HG03460 (cell line): ENCODE data around the gene DBX1.
"Not testable (repeated sequence)": the region's sequence is repeated elsewhere in the genome, so short reads cannot be mapped to it uniquely, and the experiment has no call there.

Source experiments
- ATAC-seq: cut with Tn5 transposase; IDR thresholded peaks from one replicate; pipeline ENCODE4 v1.9.1; 2021; ENCODE audit not compliant: unreplicated experiment

DBX1 gene

GRCh38 chr11:20161923-20162744, 1.9 kb upstream of the DBX1 start:
- no peak for ATAC-seq

DNA sequence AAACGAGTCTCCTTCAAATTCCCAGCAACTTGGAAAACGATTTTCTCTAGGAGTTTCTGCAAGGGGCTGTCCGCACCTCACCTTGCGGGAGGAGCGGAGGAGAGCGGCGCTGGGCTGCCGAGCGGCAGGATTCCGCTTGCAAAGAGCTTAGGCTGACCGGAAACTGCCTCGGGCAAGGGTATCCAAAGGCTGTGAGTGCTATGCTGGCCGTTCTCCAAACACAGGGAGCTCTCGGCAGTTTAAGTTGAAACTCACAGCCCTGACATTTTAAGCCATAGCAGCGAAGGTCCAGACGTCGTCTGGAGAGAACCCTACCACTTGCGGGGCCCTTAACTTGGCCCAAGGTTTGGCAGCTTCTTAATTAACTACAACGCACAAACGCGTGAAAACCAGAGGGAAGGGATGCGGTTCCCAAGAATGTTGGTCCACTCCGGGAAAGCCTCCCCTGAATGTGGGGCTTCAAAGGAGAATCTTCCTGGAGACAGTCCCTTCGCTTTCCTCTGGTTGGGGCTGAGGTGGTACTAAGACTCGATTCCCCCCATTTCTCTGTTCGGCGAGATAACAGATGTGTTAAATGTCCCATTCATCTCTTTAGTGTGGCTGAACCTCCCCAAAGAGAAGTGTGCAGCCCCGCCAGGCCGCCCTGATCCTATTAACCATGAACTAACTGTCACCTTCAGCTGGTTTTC, 1.1 kb upstream of the DBX1 start:
- ATAC-seq = no peak

GRCh38 chr11:20159466-20160381, 551 bp downstream of the DBX1 start:
- ATAC-seq = no peak

DNA sequence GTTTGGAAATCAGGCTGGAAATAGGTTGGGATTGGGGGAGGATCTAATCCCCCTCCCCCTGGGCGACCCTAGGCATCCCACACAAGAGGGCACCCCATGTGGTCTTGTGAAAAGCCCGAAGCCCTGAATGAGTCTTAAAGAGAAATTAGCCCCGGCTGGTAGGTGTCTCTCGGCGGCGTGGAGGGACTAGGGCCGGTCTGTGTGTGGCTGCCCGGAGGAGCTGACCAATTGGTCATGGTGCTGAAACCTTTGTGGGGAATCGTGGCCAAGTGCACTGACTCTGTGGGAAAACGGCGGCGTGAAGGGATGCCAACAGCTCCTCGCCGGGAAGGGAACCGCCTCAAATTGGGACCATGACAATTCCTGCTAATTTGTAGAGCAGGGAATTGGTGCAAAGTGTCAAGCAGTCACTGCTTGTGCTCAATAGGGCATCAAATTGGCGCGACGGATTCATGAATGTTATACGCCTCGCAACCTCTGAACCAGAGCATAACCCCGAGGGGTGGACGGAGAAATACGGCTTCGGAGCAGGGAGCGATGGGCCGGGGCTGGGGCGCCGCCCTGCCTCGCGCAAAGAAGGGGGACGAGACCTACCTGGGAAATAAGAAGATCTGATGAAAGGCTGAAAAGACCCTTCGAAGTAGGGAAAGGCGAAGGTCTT, 1.5 kb downstream of the DBX1 start:
- no peak for ATAC-seq

GRCh38 chr11:20157728-20158127, 2.5 kb downstream of the DBX1 start:
- no peak for ATAC-seq

DNA sequence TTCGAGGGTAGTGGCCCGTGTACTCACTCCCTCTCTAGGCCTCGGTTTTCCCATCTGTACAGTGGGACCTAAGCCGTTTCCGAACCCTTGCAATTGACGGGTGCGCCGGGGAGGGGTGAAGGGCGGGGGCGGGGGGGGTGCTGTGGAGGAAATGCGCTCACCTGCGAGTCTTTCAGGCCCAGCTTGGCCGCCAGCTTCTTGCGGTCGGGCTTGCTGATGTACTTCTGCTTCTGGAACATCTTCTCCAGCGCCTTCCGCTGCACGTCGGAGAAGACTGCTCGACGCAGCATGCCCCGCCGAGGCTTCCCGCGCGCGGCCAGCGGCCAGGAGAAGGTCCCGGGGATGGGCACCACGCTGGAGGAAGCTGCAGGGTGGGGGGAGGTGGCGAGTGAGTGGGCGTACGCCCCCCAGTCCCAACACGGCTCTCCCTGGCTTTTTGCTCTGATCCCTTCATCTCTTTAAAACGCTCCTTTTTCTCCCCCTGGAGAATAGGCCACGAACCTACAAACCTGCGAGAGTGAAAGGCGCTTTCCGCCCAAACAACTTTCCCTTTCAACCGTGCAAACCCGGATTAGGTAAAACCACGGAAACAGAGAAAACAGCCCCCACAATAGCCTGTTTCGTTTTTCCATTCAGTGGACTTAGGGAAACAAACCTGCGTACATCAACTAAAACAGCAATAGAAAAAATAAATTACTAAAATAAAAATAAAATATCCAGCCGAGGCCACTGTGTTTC, 3.2 kb downstream of the DBX1 start:
- ATAC-seq = no peak

- ATAC-seq = no peak
Observed at GRCh38 chr11:20156280-20156875, 3.9 kb downstream of the DBX1 start.

GRCh38 chr11:20155683-20156279, 4.5 kb downstream of the DBX1 start:
- ATAC-seq = no peak

GRCh38 chr11:20154381-20154780, 5.9 kb downstream of the DBX1 start:
- ATAC-seq = no peak

- no peak for ATAC-seq
Observed at GRCh38 chr11:20138707-20139106, 21.6 kb downstream of the DBX1 start.

- no peak for ATAC-seq
Observed at GRCh38 chr11:20137637-20138036, 22.6 kb downstream of the DBX1 start.

- no peak for ATAC-seq
Observed at GRCh38 chr11:20134991-20135736, 25.1 kb downstream of the DBX1 start.

GRCh38 chr11:20132667-20133039, 27.6 kb downstream of the DBX1 start:
- ATAC-seq = no peak

DNA sequence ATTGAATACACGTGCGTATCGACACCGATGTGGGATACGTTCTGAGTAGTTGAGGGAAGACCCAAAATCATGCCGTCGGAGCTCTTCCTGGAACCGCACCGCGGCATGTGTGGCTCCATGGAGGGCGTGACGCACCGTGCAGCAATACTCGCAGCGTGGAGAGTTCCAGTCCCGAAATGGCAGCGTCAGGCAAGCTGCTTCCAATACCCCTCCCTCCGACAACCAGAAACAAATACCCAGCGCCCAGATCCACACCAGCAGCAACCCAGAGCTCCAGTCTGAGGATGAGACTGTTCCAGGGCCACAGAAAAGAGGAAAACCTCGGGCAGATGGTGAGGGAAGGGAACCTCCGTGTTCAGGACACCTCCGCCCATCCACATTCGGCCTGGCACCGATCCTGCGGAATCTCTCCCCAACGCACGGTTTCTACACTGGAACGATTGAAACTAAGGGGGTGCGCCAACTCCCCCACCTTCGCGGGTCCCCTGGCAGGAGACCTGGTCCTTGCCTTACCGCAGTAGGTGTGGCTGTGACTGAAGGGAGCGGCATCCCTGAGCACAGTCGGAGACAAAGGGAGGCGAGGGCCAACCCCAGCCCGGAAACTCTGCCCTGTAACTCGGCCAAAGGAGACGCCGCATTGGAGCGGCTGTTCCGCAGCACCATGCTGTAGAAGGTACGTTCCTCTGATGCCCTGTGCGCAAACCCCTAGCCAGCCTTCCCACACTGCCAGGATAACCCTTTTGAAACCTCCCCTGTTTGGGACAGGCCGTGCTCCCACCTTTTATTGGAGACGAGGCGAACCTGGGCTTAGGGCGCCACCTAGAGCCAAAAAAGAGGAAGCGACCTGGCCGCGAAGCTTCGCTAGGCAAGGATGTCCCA, 28.2 kb downstream of the DBX1 start:
- ATAC-seq = no peak

DNA sequence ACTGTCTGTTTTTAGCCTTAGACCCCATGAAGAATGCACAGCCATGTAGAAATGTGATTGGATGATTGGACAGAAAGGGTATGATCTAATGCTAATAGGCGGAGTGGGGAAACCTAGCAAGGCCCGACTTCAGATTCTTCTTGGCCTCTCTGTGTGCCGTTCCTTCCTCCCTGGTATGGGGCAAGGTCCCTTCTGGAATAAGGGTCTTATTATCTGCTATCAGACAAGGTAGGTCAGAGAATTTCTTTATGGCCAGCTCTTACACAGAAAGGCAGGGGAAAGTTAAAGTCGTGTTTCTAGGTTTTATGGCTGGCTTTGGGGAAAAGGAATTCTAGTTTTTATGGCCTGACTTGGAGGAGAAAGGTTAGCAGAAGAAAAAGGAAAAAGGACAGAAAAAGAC, 30.6 kb downstream of the DBX1 start:
- no peak for ATAC-seq

DNA sequence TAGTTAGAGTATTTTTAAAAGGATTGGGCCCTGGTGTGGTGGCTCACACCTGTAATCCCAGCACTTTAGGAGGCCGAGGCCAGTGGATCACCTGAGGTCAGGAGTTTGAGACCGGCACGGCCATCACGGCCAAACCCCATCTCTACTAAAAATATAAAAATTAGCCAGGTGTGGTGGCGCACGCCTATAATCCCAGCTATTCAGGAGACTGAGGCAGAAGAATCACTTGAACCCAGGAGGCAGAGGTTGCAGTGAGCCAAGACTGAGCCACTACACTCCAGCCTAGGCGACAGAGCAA, 31.8 kb downstream of the DBX1 start:
- not testable (repeated sequence) for ATAC-seq

GRCh38 chr11:20127671-20128527, 32.4 kb downstream of the DBX1 start:
- ATAC-seq = peak; percentile 87
